Measurements from ENCODE around the gene RABGEF1.

DNA sequence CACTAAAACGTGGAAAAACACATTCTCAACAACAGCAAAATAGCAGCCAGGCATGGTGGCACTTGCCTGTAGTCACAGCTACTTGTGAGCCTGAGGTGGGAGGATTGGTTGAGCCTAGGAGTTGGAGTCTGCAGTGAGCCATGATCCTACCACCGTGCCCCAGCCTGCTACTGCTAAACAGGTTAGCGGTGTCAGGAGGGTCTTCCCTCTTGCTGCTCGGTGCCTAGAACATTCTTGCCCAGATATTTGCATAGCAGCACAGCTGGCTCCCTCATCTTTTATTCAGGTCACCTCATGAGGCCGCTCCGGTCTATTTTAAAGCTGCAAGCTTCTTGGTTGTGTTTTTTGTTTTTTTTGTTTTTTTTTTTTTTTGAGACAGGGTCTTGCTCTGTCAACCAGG, 2.9 kb upstream of the RABGEF1 start:
- TF ChIP-seq, protein P1, sequence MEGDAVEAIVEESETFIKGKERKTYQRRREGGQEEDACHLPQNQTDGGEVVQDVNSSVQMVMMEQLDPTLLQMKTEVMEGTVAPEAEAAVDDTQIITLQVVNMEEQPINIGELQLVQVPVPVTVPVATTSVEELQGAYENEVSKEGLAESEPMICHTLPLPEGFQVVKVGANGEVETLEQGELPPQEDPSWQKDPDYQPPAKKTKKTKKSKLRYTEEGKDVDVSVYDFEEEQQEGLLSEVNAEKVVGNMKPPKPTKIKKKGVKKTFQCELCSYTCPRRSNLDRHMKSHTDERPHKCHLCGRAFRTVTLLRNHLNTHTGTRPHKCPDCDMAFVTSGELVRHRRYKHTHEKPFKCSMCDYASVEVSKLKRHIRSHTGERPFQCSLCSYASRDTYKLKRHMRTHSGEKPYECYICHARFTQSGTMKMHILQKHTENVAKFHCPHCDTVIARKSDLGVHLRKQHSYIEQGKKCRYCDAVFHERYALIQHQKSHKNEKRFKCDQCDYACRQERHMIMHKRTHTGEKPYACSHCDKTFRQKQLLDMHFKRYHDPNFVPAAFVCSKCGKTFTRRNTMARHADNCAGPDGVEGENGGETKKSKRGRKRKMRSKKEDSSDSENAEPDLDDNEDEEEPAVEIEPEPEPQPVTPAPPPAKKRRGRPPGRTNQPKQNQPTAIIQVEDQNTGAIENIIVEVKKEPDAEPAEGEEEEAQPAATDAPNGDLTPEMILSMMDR (conservative IDR thresholded peaks at IDR 0.05 in 1 of 2, IDR thresholded peaks at IDR 0.05 in 1 of 2; ENCODE audit: low read depth in 1 of 2, low read length in 2 of 2), result no peak
- no peak for TF ChIP-seq EZH2 (IDR thresholded peaks at IDR 0.05; ENCODE audit: low read length, missing control alignments)
